ENCODE measurements around the gene RBM45.
"Not testable (repeated sequence)": the region's sequence is repeated elsewhere in the genome, so short reads cannot be mapped to it uniquely, and the experiment has no call there.

Gene RBM45

GRCh38 chr2:178109813-178110212 is 2.4 kb upstream of the RBM45 start:
- DNase-seq = no peak

- no peak for DNase-seq
Observed at GRCh38 chr2:178110681-178111080, 1.6 kb upstream of the RBM45 start.

GRCh38 chr2:178111743-178112142 is 494 bp upstream of the RBM45 start:
- no peak for DNase-seq

GRCh38 chr2:178114462-178114861 is 2.2 kb downstream of the RBM45 start:
- no peak for DNase-seq

- no peak for DNase-seq
Observed at GRCh38 chr2:178115271-178115670, 3.0 kb downstream of the RBM45 start.

- DNase-seq = no peak
Observed at GRCh38 chr2:178117725-178118124, 5.5 kb downstream of the RBM45 start.

GRCh38 chr2:178119179-178119922 is 7.1 kb downstream of the RBM45 start:
- no peak for DNase-seq

- DNase-seq = no peak
Observed at GRCh38 chr2:178123163-178123562, 10.9 kb downstream of the RBM45 start.

- no peak for DNase-seq
Observed at GRCh38 chr2:178125125-178125524, 12.9 kb downstream of the RBM45 start.

GRCh38 chr2:178125862-178126261 is 13.6 kb downstream of the RBM45 start:
- no peak for DNase-seq

- no peak for DNase-seq
Observed at GRCh38 chr2:178128836-178129630, 16.8 kb downstream of the RBM45 start.

GRCh38 chr2:178136321-178137025 is 24.2 kb downstream of the RBM45 start:
- no peak for DNase-seq

GRCh38 chr2:178142274-178143065 is 30.2 kb downstream of the RBM45 start:
- no peak for DNase-seq

GRCh38 chr2:178143481-178143880 is 31.2 kb downstream of the RBM45 start:
- DNase-seq = no peak

GRCh38 chr2:178152033-178152432 is 39.8 kb downstream of the RBM45 start:
- no peak for DNase-seq

- DNase-seq = no peak
Observed at GRCh38 chr2:178152542-178152941, 40.3 kb downstream of the RBM45 start.

- no peak for DNase-seq
Observed at GRCh38 chr2:178152977-178153376, 40.7 kb downstream of the RBM45 start.

GRCh38 chr2:178153878-178154277 is 41.6 kb downstream of the RBM45 start:
- DNase-seq = not testable (repeated sequence)

- no peak for DNase-seq
Observed at GRCh38 chr2:178155524-178155923, 43.3 kb downstream of the RBM45 start.

GRCh38 chr2:178157574-178157973 is 45.3 kb downstream of the RBM45 start:
- no peak for DNase-seq

- no peak for DNase-seq
Observed at GRCh38 chr2:178159966-178160365, 47.7 kb downstream of the RBM45 start.

- no peak for DNase-seq
Observed at GRCh38 chr2:178160601-178161000, 48.4 kb downstream of the RBM45 start.

- DNase-seq = no peak
Observed at GRCh38 chr2:178163395-178163794, 51.2 kb downstream of the RBM45 start.
